H1 (cell line): ENCODE results near the gene FBXW8. TPM values are rescaled to one million over a fixed set of nuclear protein-coding genes. Genes with fewer than 3 reads are reported as not detected.
A peak's percentile ranks its signal among the peaks of the same experiment; 100 is the strongest.

Source experiments
- CTCF ChIA-PET: fragments of 300-600 bp; sonication (Branson Sonifier 250); formaldehyde crosslinking; loops from one replicate; lab custom pipeline; 2021; ENCODE audit not compliant: partially characterized antibody; lab: Charles Lee
- POLR2A ChIA-PET: fragments of 300-600 bp; sonication (Branson Sonifier 250); formaldehyde crosslinking; loops from one replicate; lab custom pipeline; 2021; ENCODE audit warnings: inconsistent platforms; ENCODE audit not compliant: partially characterized antibody; lab: Charles Lee
- DNase-seq, 2 experiments: peaks; one replicate each; pipeline versions ENCODE4 v3.0.0 to v3.0.0-alpha.2; 2010 to 2022; ENCODE audit warnings: low spot score in 2 of 2, low read depth in 1 of 2, mixed read lengths in 1 of 2
- FAIRE-seq: peaks from 2 replicates; lab custom pipeline; 2011; peaks lifted over from hg19 to GRCh38; lab: Jason Lieb, UNC
- H2AFZ ChIP-seq: 2 replicates; pipeline ENCODE4 v1.8.1; 2012; ENCODE audit warnings: low read length, inconsistent platforms
- H2AK5ac ChIP-seq: 2 replicates; pipeline ENCODE4 v1.6.1; 2013; ENCODE audit warnings: low read depth, low read length
- H2BK120ac ChIP-seq: replicated peaks from 2 replicates; pipeline ENCODE3; 2013; ENCODE audit warnings: low read depth, low read length, inconsistent platforms
- H2BK12ac ChIP-seq: 2 replicates; pipeline ENCODE4 v1.6.1; 2013; ENCODE audit warnings: low read depth, low read length
- H2BK15ac ChIP-seq: 2 replicates; pipeline ENCODE4 v1.6.1; 2013; ENCODE audit warnings: low read length
- H2BK20ac ChIP-seq: 2 replicates; pipeline ENCODE4 v1.6.1; 2013; ENCODE audit warnings: low read length
- H2BK5ac ChIP-seq: 2 replicates; pipeline ENCODE4 v1.6.1; 2013; ENCODE audit warnings: low read depth, low read length
- H3K14ac ChIP-seq: 2 replicates; pipeline ENCODE4 v1.6.1; 2013; ENCODE audit warnings: inconsistent platforms; ENCODE audit not compliant: insufficient read length
- H3K18ac ChIP-seq: 2 replicates; pipeline ENCODE4 v1.6.1; 2013; ENCODE audit warnings: low read length; ENCODE audit errors: extremely low read depth
- H3K23ac ChIP-seq: 2 replicates; pipeline ENCODE4 v1.6.1; 2013; ENCODE audit warnings: inconsistent platforms; ENCODE audit not compliant: insufficient read length
- H3K23me2 ChIP-seq: 2 replicates; pipeline ENCODE4 v1.6.1; 2013; ENCODE audit warnings: low read depth, low read length
- H3K27ac ChIP-seq: 2 replicates; pipeline ENCODE4 v1.6.1; 2011; ENCODE audit warnings: low read depth, low read length, inconsistent platforms
- H3K27me3 ChIP-seq, 4 experiments: replicated peaks in 1 of 4; 1 replicate in 1 of 4; 2 replicates in 3 of 4; pipeline versions ENCODE4 v1.6.1 to v1.8.1; 2011 to 2013; ENCODE audit warnings: low read length in 3 of 4, mild to moderate bottlenecking in 3 of 4, inconsistent platforms in 2 of 4, mixed read lengths in 2 of 4, moderate library complexity in 1 of 4; ENCODE audit not compliant: control insufficient read depth in 3 of 4, insufficient read depth in 3 of 4; ENCODE audit errors: extremely low read depth in 1 of 4
- H3K36me3 ChIP-seq, 4 experiments: 2 replicates each; pipeline versions ENCODE4 v1.6.1 to v1.8.1; 2011 to 2013; ENCODE audit warnings: mild to moderate bottlenecking in 4 of 4, low read length in 3 of 4, moderate library complexity in 2 of 4, control low read depth in 1 of 4, inconsistent platforms in 1 of 4; ENCODE audit not compliant: insufficient read depth in 4 of 4, control insufficient read depth in 2 of 4
- H3K4ac ChIP-seq: replicated peaks from 2 replicates; pipeline ENCODE3; 2013; ENCODE audit warnings: low read length, low read depth, mixed read lengths, inconsistent platforms; ENCODE audit not compliant: insufficient read length
- H3K4me1 ChIP-seq, 4 experiments: replicated peaks in 1 of 4; 1 replicate in 1 of 4; 2 replicates in 3 of 4; pipeline versions ENCODE4 v1.6.1 to v1.8.1; 2011 to 2013; ENCODE audit warnings: low read length in 3 of 4, inconsistent platforms in 2 of 4, mixed read lengths in 1 of 4; ENCODE audit not compliant: insufficient read depth in 4 of 4, control insufficient read depth in 3 of 4
- H3K4me2 ChIP-seq, 2 experiments: 2 replicates each; pipeline versions ENCODE4 v1.6.1 to v1.8.1; 2011 to 2013; ENCODE audit warnings: low read depth in 2 of 2, low read length in 2 of 2, control low read depth in 1 of 2, inconsistent platforms in 1 of 2, mild to moderate bottlenecking in 1 of 2; ENCODE audit not compliant: insufficient read depth in 1 of 2
- H3K4me3 ChIP-seq, 4 experiments: fragments of 200-600, 300-600 bp in 1 of 4; sonication (generic), shearing (Covaris generic), sonication (Bioruptor Twin) in 1 of 4; 2 replicates each; pipeline versions ENCODE4 v1.5.1 to v1.8.1; 2011 to 2016; ENCODE audit warnings: low read length in 4 of 4, low read depth in 3 of 4, control low read depth in 2 of 4, inconsistent platforms in 2 of 4, mild to moderate bottlenecking in 2 of 4, mixed read lengths in 1 of 4, moderate library complexity in 1 of 4; ENCODE audit not compliant: insufficient read depth in 2 of 4; ENCODE audit errors: extremely low read depth in 1 of 4
- H3K56ac ChIP-seq: replicated peaks from 2 replicates; pipeline ENCODE3; 2013; ENCODE audit warnings: low read depth, mild to moderate bottlenecking, mixed read lengths, low read length, inconsistent platforms; ENCODE audit not compliant: insufficient read length
- H3K79me1 ChIP-seq: 2 replicates; pipeline ENCODE4 v1.6.1; 2013; ENCODE audit warnings: low read depth, low read length, control low read depth
- H3K79me2 ChIP-seq, 2 experiments: 2 replicates each; pipeline versions ENCODE4 v1.6.1 to v1.8.1; 2012 to 2013; ENCODE audit warnings: low read length in 2 of 2, mild to moderate bottlenecking in 2 of 2, inconsistent platforms in 1 of 2; ENCODE audit not compliant: insufficient read depth in 2 of 2, control insufficient read depth in 1 of 2
- H3K9ac ChIP-seq, 4 experiments: replicated peaks in 1 of 4; 1 replicate in 1 of 4; 2 replicates in 3 of 4; pipeline versions ENCODE4 v1.6.1 to v1.8.1; 2011 to 2013; ENCODE audit warnings: low read depth in 3 of 4, low read length in 3 of 4, control low read depth in 2 of 4, mild to moderate bottlenecking in 2 of 4, moderate library complexity in 2 of 4, inconsistent platforms in 1 of 4; ENCODE audit errors: extremely low read depth in 1 of 4
- H3K9me3 ChIP-seq, 2 experiments: 2 replicates each; pipeline versions ENCODE4 v1.6.1 to v1.8.1; 2012 to 2013; ENCODE audit warnings: mild to moderate bottlenecking in 2 of 2, moderate library complexity in 2 of 2, control low read depth in 1 of 2, inconsistent platforms in 1 of 2, low read depth in 1 of 2, low read length in 1 of 2, mixed read lengths in 1 of 2; ENCODE audit not compliant: insufficient read depth in 2 of 2
- H4K20me1 ChIP-seq, 2 experiments: replicated peaks in 1 of 2; 2 replicates each; pipeline versions ENCODE3 to v1.8.1; 2011 to 2013; ENCODE audit warnings: inconsistent platforms in 2 of 2, low read length in 2 of 2, mild to moderate bottlenecking in 1 of 2; ENCODE audit not compliant: insufficient read depth in 2 of 2, control insufficient read depth in 1 of 2
- H4K5ac ChIP-seq: 2 replicates; pipeline ENCODE4 v1.6.1; 2013; ENCODE audit warnings: low read length, low read depth, mixed read lengths, inconsistent platforms; ENCODE audit not compliant: insufficient read length
- H4K8ac ChIP-seq: 2 replicates; pipeline ENCODE4 v1.8.0; 2013; ENCODE audit warnings: mild to moderate bottlenecking, moderate library complexity, low read length, inconsistent platforms; ENCODE audit not compliant: insufficient read depth; ENCODE audit errors: extremely low read depth
- H4K91ac ChIP-seq: replicated peaks from 2 replicates; pipeline ENCODE3; 2013; ENCODE audit warnings: low read length, mixed read lengths, inconsistent platforms; ENCODE audit not compliant: insufficient read length
- BACH1 ChIP-seq: IDR thresholded peaks from 2 replicates; pipeline ENCODE4 v1.6.1; 2012; ENCODE audit warnings: low read length, improper control_type of control experiment
- BRCA1 ChIP-seq: IDR thresholded peaks from 2 replicates; pipeline ENCODE4 v1.6.1; 2012; ENCODE audit warnings: low read depth, low read length, improper control_type of control experiment
- CBX5 ChIP-seq: fragments of 300-800, 300-1000 bp; sonication (generic); IDR thresholded peaks from 2 replicates; pipeline ENCODE4 v1.7.1; 2016; ENCODE audit warnings: antibody characterized with exemption, low read length, low read depth
- EGR1 ChIP-seq: IDR thresholded peaks from 2 replicates; pipeline ENCODE4 v1.6.1; 2011; ENCODE audit warnings: low read depth, low read length, borderline replicate concordance
- FOSL1 ChIP-seq: IDR thresholded peaks from 2 replicates; pipeline ENCODE4 v1.6.1; 2011; ENCODE audit warnings: mild to moderate bottlenecking, low read depth, low read length, moderate library complexity; ENCODE audit not compliant: insufficient read depth
- HDAC2 ChIP-seq, 2 experiments: fragments of 300-600 bp in 1 of 2; sonication (generic) in 1 of 2; IDR thresholded peaks; 2 replicates each; pipeline ENCODE4 v1.6.1; 2011 to 2012; ENCODE audit warnings: low read depth in 2 of 2, low read length in 2 of 2, mild to moderate bottlenecking in 2 of 2, moderate library complexity in 2 of 2, borderline replicate concordance in 1 of 2, inconsistent platforms in 1 of 2
- MAFK ChIP-seq: IDR thresholded peaks from 2 replicates; pipeline ENCODE4 v1.6.1; 2012; ENCODE audit warnings: low read depth, mild to moderate bottlenecking, improper control_type of control experiment, low read length
- SIRT6 ChIP-seq: IDR thresholded peaks from one replicate; pipeline ENCODE4 v1.7.1; 2012; ENCODE audit warnings: low read length, inconsistent platforms
- TEAD4 ChIP-seq: IDR thresholded peaks from 2 replicates; pipeline ENCODE4 v1.6.1; 2012; ENCODE audit warnings: low read depth, low read length, inconsistent platforms, mixed read lengths
- WGBS, 2 experiments: shearing (Covaris generic) in 1 of 2; methylation state at CpG; one replicate each; pipeline versions ENCODE4 v1.1.6 to v1.1.7; 2013 to 2015; ENCODE audit warnings: low lambda C conversion rate in 2 of 2, mixed read lengths in 2 of 2, inconsistent platforms in 1 of 2, low coverage in 1 of 2, missing lambda C conversion rate in 1 of 2; ENCODE audit not compliant: insufficient replicate concordance in 2 of 2, insufficient coverage in 1 of 2, insufficient read length in 1 of 2; ENCODE audit errors: extremely low coverage in 1 of 2, missing lambda C conversion rate in 1 of 2; 5-methylcytosine and 5-hydroxymethylcytosine counted together
- polyA plus RNA-seq, 7 experiments: library from polyadenylated mRNA; depleted of rRNA in 3 of 7; stranded (reverse) in 5 of 7; unstranded in 2 of 7; fragments of >200 nt in 5 of 7; fragments of 200-250 nt in 2 of 7; gene quantifications; 1 replicate in 5 of 7; 2 replicates in 1 of 7; 4 replicates in 1 of 7; pipeline versions ENCODE4 v1.2.1 to v1.2.3, GENCODE V29; 2011 to 2013; ENCODE audit warnings: missing spikeins in 2 of 7, mixed read lengths in 2 of 7
- total RNA-seq: library from RNA; stranded (reverse); fragmentation: NEBNext Ultra II Directional; extraction: Animal tissue kit (Norgen Biotek cat#: 25700); gene quantifications from 2 replicates; pipeline ENCODE4 v1.2.1, GENCODE V29; 2021

FBXW8 gene
- total and polyA plus RNA-seq, 2 of the 8 experiments (the other 6 are each of a cell fraction or from before 2014, with no cell fraction given): 15.8 to 16.0 TPM

DNA sequence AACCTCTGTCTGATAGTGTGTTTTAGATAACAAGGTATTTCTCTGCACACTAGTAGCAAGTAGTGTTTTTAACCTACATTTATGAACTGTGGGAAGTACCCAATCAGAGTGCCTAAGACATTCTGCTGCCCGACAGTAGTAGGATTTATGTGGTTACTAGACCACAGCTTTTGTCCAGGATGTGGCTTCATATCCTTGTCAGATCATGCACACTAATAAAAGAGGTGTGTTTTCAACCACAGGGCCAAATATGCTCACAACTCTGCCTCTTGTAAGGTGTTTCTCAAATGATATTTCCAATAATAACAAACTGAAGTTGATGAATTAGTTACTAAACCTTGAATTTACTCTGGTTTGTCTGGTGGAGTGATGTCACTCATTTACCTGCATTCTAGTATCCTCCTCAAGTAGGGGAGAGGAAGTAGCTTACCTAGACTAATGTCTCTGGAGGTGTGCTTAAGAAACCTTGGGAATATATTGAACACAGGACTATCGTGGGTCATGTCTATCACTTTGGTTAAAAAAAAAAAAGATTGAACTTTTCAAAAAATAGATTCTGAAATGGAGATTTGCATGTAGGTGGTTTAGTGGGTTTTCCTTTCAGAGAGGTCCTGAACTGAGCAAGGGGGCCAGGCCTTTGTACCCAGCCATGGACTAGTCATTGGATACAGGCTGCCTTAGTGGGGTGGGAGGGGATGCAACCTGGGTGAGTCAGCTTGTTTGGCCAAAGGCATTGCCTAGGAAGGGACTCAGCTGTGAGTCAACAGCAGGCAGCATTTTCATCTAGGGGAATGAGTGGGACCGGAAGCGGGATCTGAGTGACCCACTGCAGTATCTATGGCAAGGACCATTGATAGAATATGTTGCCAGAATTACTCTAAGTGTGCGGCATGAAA, 14.1 kb downstream of the FBXW8 start:
- no peak overlapping the region for H2AK5ac ChIP-seq
- H2BK15ac ChIP-seq: no peak overlapping the region
- H4K5ac ChIP-seq: no peak overlapping the region
- 67% methylated on average over 5 of the region's 5 CpGs; no CpG with 5 or more reads in 1 of the 2 experiments for WGBS, 2 experiments
- CTCF ChIA-PET: no interaction called here
- FAIRE-seq: no peak
- H3K4me3 ChIP-seq: no peak overlapping the region
- H3K79me1 ChIP-seq: peaks cover 2% of the 10 kb centered on the region; the same call in 1 of the 2 replicates
- H2BK12ac ChIP-seq: no peak overlapping the region
- H3K14ac ChIP-seq: no peak overlapping the region
- no peaks in the 10 kb centered on the region for H3K9me3 ChIP-seq
- no peak overlapping the region for H3K23ac ChIP-seq
- peaks cover 0 to 14% of the 10 kb centered on the region in 2 experiments; a peak in 2 of 4 replicates for H3K79me2 ChIP-seq
- H4K20me1 ChIP-seq: no peaks in the 10 kb centered on the region
- H3K4ac ChIP-seq: no peak overlapping the region
- no peak for TF ChIP-seq CBX5
- TF ChIP-seq MAFK: 0 out of 2 replicates have a peak, but pooled peaks have one; percentile 21
- no peak for TF ChIP-seq EGR1
- no peak for TF ChIP-seq TEAD4
- TF ChIP-seq SIRT6: no peak
- no peak for TF ChIP-seq BRCA1
- no peak for TF ChIP-seq FOSL1
- TF ChIP-seq BACH1: peak; percentile 36; the same call in 1 of the 2 replicates
- TF ChIP-seq HDAC2 (IDR thresholded peaks at IDR 0.05; ENCODE audit: borderline replicate concordance in 1 of 2, low read depth in 2 of 2, low read length in 2 of 2): no peak
- H3K9ac ChIP-seq: no peak overlapping the region
- POLR2A ChIA-PET: interaction anchor here (0.7 to 1.3 kb wide), 3 partner anchors 13 to 17 kb away, joined by 3 to 5 read pairs (median 3); partner anchors contain the start of gene FBXW8
- H3K27me3 ChIP-seq: no peaks in the 10 kb centered on the region
- DNase-seq: no peak
- no peak overlapping the region for H3K56ac ChIP-seq
- H2BK5ac ChIP-seq: no peak overlapping the region
- no peaks in the 10 kb centered on the region for H3K23me2 ChIP-seq
- peaks cover 0 to 9% (median 2%) of the 10 kb centered on the region in 4 experiments; a peak in 5 of 8 replicates for H3K36me3 ChIP-seq
- peaks cover 0 to 3% (median 0%) of the 10 kb centered on the region in 4 experiments; a peak in 1 of 7 replicates for H3K4me1 ChIP-seq
- no peak overlapping the region for H3K27ac ChIP-seq
- H3K4me2 ChIP-seq: no peak overlapping the region
- no peak overlapping the region for H2BK120ac ChIP-seq
- no peak overlapping the region for H2AFZ ChIP-seq
- no peak overlapping the region for H4K8ac ChIP-seq
- H2BK20ac ChIP-seq: no peak overlapping the region
- H4K91ac ChIP-seq: no peak overlapping the region
- no peak overlapping the region for H3K18ac ChIP-seq
